ENCODE data around the gene STARD13. TPM values are rescaled to one million over a fixed set of nuclear protein-coding genes. Genes with fewer than 3 reads are reported as not detected.

STARD13 gene
- total and polyA plus RNA-seq, 2 donors (not counting 1 experiment from before 2014, with no cell fraction given), result 0.06 to 0.22 TPM

DNA sequence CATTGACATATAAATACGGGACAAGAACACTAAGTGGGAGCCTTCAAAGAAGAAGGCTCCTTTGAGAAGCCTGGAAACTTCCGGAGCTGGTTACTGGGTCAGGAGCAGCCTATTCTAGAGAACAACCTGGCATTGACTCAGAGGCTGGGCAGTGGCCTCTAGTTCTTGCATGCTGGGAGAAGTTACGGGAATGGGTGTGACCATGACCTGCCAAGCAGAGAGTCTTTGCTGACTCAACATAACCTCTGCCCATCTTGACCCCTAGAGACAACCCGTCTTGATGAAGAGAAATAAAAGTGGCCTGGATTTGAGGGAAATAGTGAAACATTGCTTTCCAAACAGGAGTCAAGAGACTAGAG is 21.0 kb downstream of the STARD13 start:
- Histone ChIP-seq H3K79me2 (ENCODE audit: control insufficient read depth, insufficient read depth, low read length) (no peaks in the 10 kb centered on the region), H3K9me3 (ENCODE audit: control extremely low read depth in 1 of 3, control insufficient read depth in 2 of 3, insufficient read depth in 1 of 3, low read length in 2 of 3) (no peaks in the 10 kb centered on the region), H3K4me3 (ENCODE audit: control extremely low read depth in 1 of 5, extremely low read depth in 1 of 5, insufficient read depth in 1 of 5, low read depth in 2 of 5, low read length in 4 of 5) (no peak overlapping the region), H3K27me3 (replicated peaks in 1 of 4; ENCODE audit: control extremely low read depth in 1 of 4, control insufficient read depth in 3 of 4, insufficient read depth in 4 of 4, low read length in 3 of 4) (no peaks in the 10 kb centered on the region), H3K36me3 (replicated peaks in 1 of 2; ENCODE audit: control extremely low read depth in 1 of 2, control insufficient read depth in 1 of 2, extremely low read depth in 1 of 2, insufficient read depth in 2 of 2, low read length in 1 of 2) (no peaks in the 10 kb centered on the region), H2AFZ (ENCODE audit: insufficient read depth, low read depth, low read length, poor library complexity, severe bottlenecking) (no peak overlapping the region), H4K20me1 (ENCODE audit: control insufficient read depth, insufficient read depth, low read length, poor library complexity, severe bottlenecking) (no peaks in the 10 kb centered on the region), H3K9ac (ENCODE audit: low read length) (no peak overlapping the region), H3K4me2 (replicated peaks; ENCODE audit: low read depth, low read length, poor library complexity, severe bottlenecking) (no peak overlapping the region), H3K4me1 (ENCODE audit: control insufficient read depth in 2 of 2, insufficient read depth in 2 of 2, low read length in 2 of 2) (no peaks in the 10 kb centered on the region), H3K27ac (ENCODE audit: low read length in 2 of 2) (no peak overlapping the region)
- TF ChIP-seq, protein P1, sequence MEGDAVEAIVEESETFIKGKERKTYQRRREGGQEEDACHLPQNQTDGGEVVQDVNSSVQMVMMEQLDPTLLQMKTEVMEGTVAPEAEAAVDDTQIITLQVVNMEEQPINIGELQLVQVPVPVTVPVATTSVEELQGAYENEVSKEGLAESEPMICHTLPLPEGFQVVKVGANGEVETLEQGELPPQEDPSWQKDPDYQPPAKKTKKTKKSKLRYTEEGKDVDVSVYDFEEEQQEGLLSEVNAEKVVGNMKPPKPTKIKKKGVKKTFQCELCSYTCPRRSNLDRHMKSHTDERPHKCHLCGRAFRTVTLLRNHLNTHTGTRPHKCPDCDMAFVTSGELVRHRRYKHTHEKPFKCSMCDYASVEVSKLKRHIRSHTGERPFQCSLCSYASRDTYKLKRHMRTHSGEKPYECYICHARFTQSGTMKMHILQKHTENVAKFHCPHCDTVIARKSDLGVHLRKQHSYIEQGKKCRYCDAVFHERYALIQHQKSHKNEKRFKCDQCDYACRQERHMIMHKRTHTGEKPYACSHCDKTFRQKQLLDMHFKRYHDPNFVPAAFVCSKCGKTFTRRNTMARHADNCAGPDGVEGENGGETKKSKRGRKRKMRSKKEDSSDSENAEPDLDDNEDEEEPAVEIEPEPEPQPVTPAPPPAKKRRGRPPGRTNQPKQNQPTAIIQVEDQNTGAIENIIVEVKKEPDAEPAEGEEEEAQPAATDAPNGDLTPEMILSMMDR (IDR thresholded peaks at IDR 0.05), result no peak
- no peak for TF ChIP-seq EZH2 (IDR thresholded peaks at IDR 0.05; ENCODE audit: borderline replicate concordance, insufficient read depth, low read depth, low read length, poor library complexity, severe bottlenecking)
- Mint-ChIP-seq H3K9me3 (ENCODE audit: insufficient read depth) (no peaks in the 10 kb centered on the region), H3K27ac (no peak overlapping the region), H3K4me3 (no peak overlapping the region), H3K4me1 (no peaks in the 10 kb centered on the region), H3K27me3 (peaks cover 7% of the 10 kb centered on the region)
- intact Hi-C loops (cut with micrococcal nuclease), result no loop called here
- DNase-seq (no peak), ATAC-seq (ENCODE audit: low read depth) (no peak)
- 96% methylated on average over 2 of the region's 4 CpGs for WGBS (ENCODE audit: insufficient coverage)
- CTCF ChIA-PET, result no interaction called here
- POLR2A ChIA-PET, result no interaction called here

DNA sequence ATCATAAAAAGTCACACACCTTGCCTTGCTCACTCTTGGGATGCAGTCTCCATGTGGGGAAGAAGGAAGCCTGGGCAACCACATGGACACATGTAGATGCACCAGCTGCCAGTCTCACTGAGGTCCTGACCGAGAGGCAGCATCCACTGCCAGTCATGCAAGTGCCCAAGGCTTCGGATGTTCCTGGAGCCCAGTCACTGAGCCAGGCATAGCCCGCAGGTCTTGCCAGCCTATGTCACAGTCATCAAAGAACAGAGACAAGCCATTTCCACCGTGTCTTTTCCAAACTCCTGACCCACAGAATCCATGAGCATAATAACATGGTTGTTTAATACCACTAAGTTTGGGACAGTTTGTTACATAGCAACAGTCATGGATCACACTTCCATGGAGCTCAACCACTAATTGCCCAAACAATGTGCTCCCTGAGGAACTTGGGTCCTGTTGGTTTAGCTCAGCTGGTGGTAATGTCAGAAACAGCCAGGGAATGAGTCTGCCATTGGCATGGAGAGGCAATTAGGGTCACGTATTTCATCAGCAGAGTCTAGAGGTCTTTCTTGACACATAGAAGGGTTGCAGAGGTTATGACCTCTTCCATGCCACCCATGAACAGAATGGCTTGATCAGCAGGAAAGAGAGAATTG is 21.5 kb downstream of the STARD13 start:
- ATAC-seq (ENCODE audit: low read depth) (no peak), DNase-seq (no peak)
- POLR2A ChIA-PET, result no interaction called here
- 100% methylated on average over 4 of the region's 5 CpGs for WGBS (ENCODE audit: insufficient coverage)
- Histone ChIP-seq H3K27me3 (replicated peaks in 1 of 4; ENCODE audit: control extremely low read depth in 1 of 4, control insufficient read depth in 3 of 4, insufficient read depth in 4 of 4, low read length in 3 of 4) (no peaks in the 10 kb centered on the region), H3K79me2 (ENCODE audit: control insufficient read depth, insufficient read depth, low read length) (no peaks in the 10 kb centered on the region), H3K9me3 (ENCODE audit: control extremely low read depth in 1 of 3, control insufficient read depth in 2 of 3, insufficient read depth in 1 of 3, low read length in 2 of 3) (no peaks in the 10 kb centered on the region), H2AFZ (ENCODE audit: insufficient read depth, low read depth, low read length, poor library complexity, severe bottlenecking) (no peak overlapping the region), H3K4me1 (ENCODE audit: control insufficient read depth in 2 of 2, insufficient read depth in 2 of 2, low read length in 2 of 2) (no peaks in the 10 kb centered on the region), H4K20me1 (ENCODE audit: control insufficient read depth, insufficient read depth, low read length, poor library complexity, severe bottlenecking) (no peaks in the 10 kb centered on the region), H3K36me3 (replicated peaks in 1 of 2; ENCODE audit: control extremely low read depth in 1 of 2, control insufficient read depth in 1 of 2, extremely low read depth in 1 of 2, insufficient read depth in 2 of 2, low read length in 1 of 2) (no peaks in the 10 kb centered on the region), H3K4me3 (ENCODE audit: control extremely low read depth in 1 of 5, extremely low read depth in 1 of 5, insufficient read depth in 1 of 5, low read depth in 2 of 5, low read length in 4 of 5) (no peak overlapping the region), H3K4me2 (replicated peaks; ENCODE audit: low read depth, low read length, poor library complexity, severe bottlenecking) (no peak overlapping the region), H3K27ac (ENCODE audit: low read length in 2 of 2) (no peak overlapping the region), H3K9ac (ENCODE audit: low read length) (no peak overlapping the region)
- H3K4me3 Mint-ChIP-seq, result no peak overlapping the region
- CTCF ChIA-PET, result no interaction called here
- H3K27ac Mint-ChIP-seq, result no peak overlapping the region
- H3K27me3 Mint-ChIP-seq, result peaks cover 7% of the 10 kb centered on the region
- intact Hi-C loops (cut with micrococcal nuclease), result no loop called here
- no peaks in the 10 kb centered on the region for H3K4me1 Mint-ChIP-seq
- no peak for TF ChIP-seq EZH2 (IDR thresholded peaks at IDR 0.05; ENCODE audit: borderline replicate concordance, insufficient read depth, low read depth, low read length, poor library complexity, severe bottlenecking)
- TF ChIP-seq, protein P1 (IDR thresholded peaks at IDR 0.05), result no peak
- H3K9me3 Mint-ChIP-seq (ENCODE audit: insufficient read depth), result no peaks in the 10 kb centered on the region

Measured in B cell (primary cell).